CD4-positive, CD25-positive, alpha-beta regulatory T cell (primary cell): Measurements from ENCODE around the gene SNX21. TPM values are rescaled to one million over a fixed set of nuclear protein-coding genes. Genes with fewer than 3 reads are reported as not detected.

Experiments used
- ATAC-seq, 2 donors: fragments of 150-1000 bp; cut with Tn5 transposase; one replicate each; pipeline ENCODE4 v1.10.0; 2021; ENCODE audit warnings: low read depth in 2 of 2, moderate number of reproducible peaks in 2 of 2, moderate library complexity in 1 of 2
- DNase-seq, 3 donors: peaks; one replicate each; pipeline versions ENCODE4 v3.0.0 to v3.0.0-alpha.2; 2012 to 2022; ENCODE audit warnings: mixed read lengths in 1 of 3
- H3K27ac ChIP-seq: one replicate; pipeline ENCODE4 v1.7.0; 2013; ENCODE audit warnings: mild to moderate bottlenecking, low read length; ENCODE audit not compliant: insufficient read depth, poor library complexity, severe bottlenecking
- H3K27me3 ChIP-seq: one replicate; pipeline ENCODE4 v1.7.0; 2013; ENCODE audit warnings: low read length; ENCODE audit not compliant: control insufficient read depth, insufficient read depth
- H3K36me3 ChIP-seq: one replicate; pipeline ENCODE4 v1.7.0; 2013; ENCODE audit warnings: mild to moderate bottlenecking, low read length, moderate library complexity; ENCODE audit not compliant: control insufficient read depth, insufficient read depth
- H3K4me1 ChIP-seq: 2 replicates; pipeline ENCODE4 v1.7.0; 2013; ENCODE audit warnings: mild to moderate bottlenecking, low read length; ENCODE audit not compliant: insufficient read depth, control insufficient read depth, poor library complexity, severe bottlenecking
- H3K4me3 ChIP-seq: one replicate; pipeline ENCODE4 v1.7.0; 2013; ENCODE audit warnings: low read depth, mild to moderate bottlenecking, low read length, moderate library complexity
- H3K9me3 ChIP-seq, 2 experiments: 1 replicate in 1 of 2; 2 replicates in 1 of 2; pipeline ENCODE4 v1.7.0; 2013; ENCODE audit warnings: low read length in 2 of 2, mild to moderate bottlenecking in 1 of 2, moderate library complexity in 1 of 2; ENCODE audit not compliant: control insufficient read depth in 2 of 2
- H3K27ac Mint-ChIP-seq, 3 donors: one replicate each; pipeline ENCODE4 v1.8.0; 2020 to 2022; ENCODE audit warnings: mild to moderate bottlenecking in 3 of 3, mixed read lengths in 3 of 3, moderate library complexity in 2 of 3
- H3K27me3 Mint-ChIP-seq: one replicate; pipeline ENCODE4 v1.8.0; 2022; ENCODE audit warnings: mild to moderate bottlenecking, mixed read lengths
- H3K36me3 Mint-ChIP-seq: one replicate; pipeline ENCODE4 v1.8.0; 2020; ENCODE audit warnings: mixed read lengths
- H3K4me1 Mint-ChIP-seq, 4 donors: one replicate each; pipeline ENCODE4 v1.8.0; 2020 to 2022; ENCODE audit warnings: mixed read lengths in 4 of 4, mild to moderate bottlenecking in 1 of 4
- H3K4me3 Mint-ChIP-seq, 4 donors: one replicate each; pipeline ENCODE4 v1.8.0; 2020 to 2022; ENCODE audit warnings: mild to moderate bottlenecking in 4 of 4, mixed read lengths in 4 of 4, moderate library complexity in 3 of 4
- H3K9me3 Mint-ChIP-seq, 7 donors: one replicate each; pipeline ENCODE4 v1.8.0; 2020 to 2022; ENCODE audit warnings: mixed read lengths in 7 of 7, mild to moderate bottlenecking in 3 of 7, moderate library complexity in 2 of 7
- polyA plus RNA-seq, 4 donors: library from polyadenylated mRNA; unstranded; fragments of 300-500 nt; fragmentation: Illumina TruSeq; gene quantifications; one replicate each; pipeline ENCODE4 v1.2.3, GENCODE V29; 2021
- total RNA-seq: library from RNA; stranded (reverse); gene quantifications from one replicate; pipeline ENCODE4 v1.2.3, GENCODE V29; 2022

Gene SNX21
- total and polyA plus RNA-seq, 5 donors from 2014 or later, result 0.94 to 2.5 (median 1.6) TPM

- Mint-ChIP-seq H3K27me3 (no peaks in the 10 kb centered on the region), H3K4me1 (peaks cover 0 to 17% (median 11%) of the 10 kb centered on the region in 4 donors), H3K27ac (peak overlapping the region in 1 of 3 donors; percentile 3), H3K36me3 (peaks cover 38% of the 10 kb centered on the region), H3K9me3 (no peaks in the 10 kb centered on the region), H3K4me3 (peak overlapping the region in 1 of 4 donors; percentile 16)
- Histone ChIP-seq H3K9me3 (no peaks in the 10 kb centered on the region), H3K27ac (peak overlapping the region; percentile 56), H3K4me1 (peaks cover 8% of the 10 kb centered on the region), H3K36me3 (peaks cover 59% of the 10 kb centered on the region), H3K27me3 (no peaks in the 10 kb centered on the region), H3K4me3 (no peak overlapping the region)
- ATAC-seq (peak; percentile 86 to 91), DNase-seq (peak; percentile 45 to 78 (median 68))
Measured at GRCh38 chr20:45798935-45799642, 34.5 kb upstream of the SNX21 start.

- no peaks in the 10 kb centered on the region for H3K9me3 ChIP-seq
- H3K9me3 Mint-ChIP-seq, result no peaks in the 10 kb centered on the region
- H3K27me3 Mint-ChIP-seq, result no peaks in the 10 kb centered on the region
- H3K4me1 ChIP-seq, result peaks cover 8% of the 10 kb centered on the region
- H3K36me3 Mint-ChIP-seq, result peaks cover 33% of the 10 kb centered on the region
- H3K4me3 Mint-ChIP-seq, result no peak overlapping the region
- H3K27ac ChIP-seq, result no peak overlapping the region
- H3K4me3 ChIP-seq, result no peak overlapping the region
- peak overlapping the region in 2 of 3 donors; percentile 43 to 64 for H3K27ac Mint-ChIP-seq
- peaks cover 58% of the 10 kb centered on the region for H3K36me3 ChIP-seq
- H3K27me3 ChIP-seq, result no peaks in the 10 kb centered on the region
- no peak for DNase-seq
- peaks cover 0 to 12% (median 10%) of the 10 kb centered on the region in 4 donors for H3K4me1 Mint-ChIP-seq
- no peak for ATAC-seq
Measured at GRCh38 chr20:45801851-45802250, 31.7 kb upstream of the SNX21 start.

- H3K27me3 Mint-ChIP-seq, result no peaks in the 10 kb centered on the region
- no peak overlapping the region for H3K27ac Mint-ChIP-seq
- Histone ChIP-seq H3K27me3 (no peaks in the 10 kb centered on the region), H3K36me3 (peaks cover 50% of the 10 kb centered on the region), H3K9me3 (no peaks in the 10 kb centered on the region), H3K4me1 (peaks cover 13% of the 10 kb centered on the region), H3K4me3 (no peak overlapping the region), H3K27ac (no peak overlapping the region)
- H3K36me3 Mint-ChIP-seq, result peaks cover 16% of the 10 kb centered on the region
- H3K4me3 Mint-ChIP-seq, result peak overlapping the region in 1 of 4 donors; percentile 60
- DNase-seq, result no peak
- H3K4me1 Mint-ChIP-seq, result peaks cover 0 to 20% (median 15%) of the 10 kb centered on the region in 4 donors
- ATAC-seq, result no peak
- no peaks in the 10 kb centered on the region for H3K9me3 Mint-ChIP-seq
Measured at GRCh38 chr20:45810191-45810970, 23.2 kb upstream of the SNX21 start.

GRCh38 chr20:45812157-45813005 is 21.2 kb upstream of the SNX21 start, which contains the start of gene UBE2C:
UBE2C (plus strand) TSS chr20:45812644; CDS start chr20:45812696, 52 bp downstream.
- H3K36me3 ChIP-seq, result peaks cover 36% of the 10 kb centered on the region
- H3K27ac ChIP-seq, result peak within 1 kb of the TSS; percentile 68
- Mint-ChIP-seq H3K36me3 (peaks cover 16% of the 10 kb centered on the region), H3K27me3 (no peaks in the 10 kb centered on the region), H3K27ac (peak within 1 kb of the TSS in 2 of 3 donors; percentile 35 to 80), H3K9me3 (no peaks in the 10 kb centered on the region), H3K4me1 (peaks cover 0 to 20% (median 15%) of the 10 kb centered on the region in 4 donors), H3K4me3 (peak within 1 kb of the TSS; percentile 85 to 96 (median 88))
- peak; percentile 91 to 99 (median 95) for DNase-seq
- H3K9me3 ChIP-seq, result no peaks in the 10 kb centered on the region
- peaks cover 13% of the 10 kb centered on the region for H3K4me1 ChIP-seq
- peak within 1 kb of the TSS; percentile 78 for H3K4me3 ChIP-seq
- ATAC-seq, result peak; percentile 100
- H3K27me3 ChIP-seq, result no peaks in the 10 kb centered on the region

GRCh38 chr20:45813006-45813340 is 20.6 kb upstream of the SNX21 start:
- H3K27me3 ChIP-seq, result no peaks in the 10 kb centered on the region
- Mint-ChIP-seq H3K36me3 (peaks cover 16% of the 10 kb centered on the region), H3K4me1 (peaks cover 0 to 20% (median 15%) of the 10 kb centered on the region in 4 donors), H3K9me3 (no peaks in the 10 kb centered on the region), H3K4me3 (peak overlapping the region; percentile 85 to 96 (median 88)), H3K27me3 (no peaks in the 10 kb centered on the region), H3K27ac (peak overlapping the region in 1 of 3 donors; percentile 80)
- no peak for DNase-seq
- no peak for ATAC-seq
- peaks cover 31% of the 10 kb centered on the region for H3K36me3 ChIP-seq
- peak overlapping the region; percentile 59 for H3K4me3 ChIP-seq
- H3K9me3 ChIP-seq, result no peaks in the 10 kb centered on the region
- H3K27ac ChIP-seq, result peak overlapping the region; percentile 14
- peaks cover 13% of the 10 kb centered on the region for H3K4me1 ChIP-seq

- no peaks in the 10 kb centered on the region for H3K27me3 ChIP-seq
- no peaks in the 10 kb centered on the region for H3K27me3 Mint-ChIP-seq
- no peaks in the 10 kb centered on the region for H3K9me3 ChIP-seq
- ATAC-seq, result no peak
- H3K4me1 Mint-ChIP-seq, result peaks cover 0 to 20% (median 15%) of the 10 kb centered on the region in 4 donors
- peaks cover 13% of the 10 kb centered on the region for H3K4me1 ChIP-seq
- DNase-seq, result no peak
- no peak overlapping the region for H3K27ac Mint-ChIP-seq
- peaks cover 16% of the 10 kb centered on the region for H3K36me3 Mint-ChIP-seq
- peak overlapping the region; percentile 59 for H3K4me3 ChIP-seq
- H3K36me3 ChIP-seq, result peaks cover 28% of the 10 kb centered on the region
- H3K9me3 Mint-ChIP-seq, result peaks cover 0 to 2% (median 0%) of the 10 kb centered on the region in 7 donors
- H3K4me3 Mint-ChIP-seq, result peak overlapping the region; percentile 85 to 96 (median 88)
- H3K27ac ChIP-seq, result no peak overlapping the region
Measured at GRCh38 chr20:45813489-45813888, 20.1 kb upstream of the SNX21 start.

- ATAC-seq (no peak), DNase-seq (no peak)
- Mint-ChIP-seq H3K4me1 (peaks cover 0 to 20% (median 15%) of the 10 kb centered on the region in 4 donors), H3K4me3 (no peak overlapping the region), H3K27ac (no peak overlapping the region), H3K9me3 (peaks cover 0 to 2% (median 0%) of the 10 kb centered on the region in 7 donors), H3K27me3 (no peaks in the 10 kb centered on the region), H3K36me3 (peaks cover 14% of the 10 kb centered on the region)
- H3K4me3 ChIP-seq, result no peak overlapping the region
- H3K4me1 ChIP-seq, result peaks cover 13% of the 10 kb centered on the region
- no peaks in the 10 kb centered on the region for H3K27me3 ChIP-seq
- peaks cover 21% of the 10 kb centered on the region for H3K36me3 ChIP-seq
- H3K27ac ChIP-seq, result no peak overlapping the region
- no peaks in the 10 kb centered on the region for H3K9me3 ChIP-seq
Measured at GRCh38 chr20:45814314-45814713, 19.3 kb upstream of the SNX21 start.
